Endodermal cell (in vitro differentiated cells): Measurements from ENCODE around the gene JUP. TPM values are rescaled to one million over a fixed set of nuclear protein-coding genes. Genes with fewer than 3 reads are reported as not detected.

Experiments used
- DNase-seq: peaks from one replicate; pipeline ENCODE4 v3.0.0-alpha.2; 2017
- H3K27ac ChIP-seq: 2 replicates; pipeline ENCODE4 v1.5.1; 2013; ENCODE audit warnings: mild to moderate bottlenecking, low read depth, low read length, moderate library complexity
- H3K27me3 ChIP-seq: 2 replicates; pipeline ENCODE4 v1.6.1; 2013; ENCODE audit warnings: mild to moderate bottlenecking, low read length, moderate library complexity; ENCODE audit not compliant: insufficient read depth, control insufficient read depth, poor library complexity, severe bottlenecking
- H3K36me3 ChIP-seq: 2 replicates; pipeline ENCODE4 v1.7.0; 2013; ENCODE audit warnings: mild to moderate bottlenecking, low read length, moderate library complexity; ENCODE audit not compliant: control insufficient read depth, insufficient read depth
- H3K4me1 ChIP-seq: one replicate; pipeline ENCODE4 v1.7.0; 2013; ENCODE audit warnings: low read length; ENCODE audit not compliant: control insufficient read depth, insufficient read depth
- H3K4me3 ChIP-seq: 2 replicates; pipeline ENCODE4 v1.5.1; 2013; ENCODE audit warnings: mild to moderate bottlenecking, low read length, moderate library complexity
- H3K9ac ChIP-seq: 2 replicates; pipeline ENCODE4 v1.6.1; 2013; ENCODE audit warnings: mild to moderate bottlenecking, low read length, moderate library complexity; ENCODE audit not compliant: poor library complexity, severe bottlenecking; ENCODE audit errors: extremely low read depth
- H3K9me3 ChIP-seq: 2 replicates; pipeline ENCODE4 v1.6.1; 2013; ENCODE audit warnings: mild to moderate bottlenecking, low read length, moderate library complexity; ENCODE audit not compliant: control insufficient read depth
- H3K27ac Mint-ChIP-seq: 2 replicates; pipeline ENCODE4 v1.8.0; 2020; ENCODE audit warnings: mixed read lengths
- H3K27me3 Mint-ChIP-seq: 2 replicates; pipeline ENCODE4 v1.8.0; 2021; ENCODE audit warnings: mild to moderate bottlenecking, mixed read lengths; ENCODE audit not compliant: insufficient read depth
- H3K36me3 Mint-ChIP-seq: 2 replicates; pipeline ENCODE4 v1.8.0; 2020; ENCODE audit warnings: low read depth, mixed read lengths
- H3K4me1 Mint-ChIP-seq: 2 replicates; pipeline ENCODE4 v1.8.0; 2020; ENCODE audit warnings: mixed read lengths
- H3K4me3 Mint-ChIP-seq: 2 replicates; pipeline ENCODE4 v1.8.0; 2020; ENCODE audit warnings: mild to moderate bottlenecking, moderate library complexity, mixed read lengths
- H3K9me3 Mint-ChIP-seq: 2 replicates; pipeline ENCODE4 v1.8.0; 2020; ENCODE audit warnings: mild to moderate bottlenecking, mixed read lengths
- WGBS, 2 experiments: methylation state at CpG; one replicate each; pipeline versions ENCODE4 v1.1.5 to v1.1.7; 2013; ENCODE audit warnings: missing lambda C conversion rate in 2 of 2, mixed read lengths in 1 of 2; ENCODE audit not compliant: insufficient coverage in 1 of 2, insufficient read length in 1 of 2; 5-methylcytosine and 5-hydroxymethylcytosine counted together
- total RNA-seq, 2 donors: library from RNA; stranded (reverse); fragmentation: NEBNext Ultra II Directional in 1 of 2; extraction: Animal tissue kit (Norgen Biotek cat#: 25700) in 1 of 2; gene quantifications; 2 replicates in 1 of 2; 3 replicates in 1 of 2; pipeline ENCODE4 v1.2.1, GENCODE V29; 2021
- TF ChIP-seq, protein P1 (sequence below): fragments of 200-600 bp; sonication (generic); conservative IDR thresholded peaks from 2 replicates; pipeline ENCODE4 v1.5.0; 2021; ENCODE audit warnings: antibody characterized with exemption, mild to moderate bottlenecking

The JUP gene
- total RNA-seq, 2 donors from 2014 or later: 112 to 167 TPM

GRCh38 chr17:41767324-41768042 is 19.0 kb downstream of the JUP start:
- Histone ChIP-seq H3K4me1 (no peaks in the 10 kb centered on the region), H3K4me3 (no peak overlapping the region), H3K27ac (no peak overlapping the region), H3K36me3 (peaks cover 87% of the 10 kb centered on the region), H3K9me3 (no peaks in the 10 kb centered on the region), H3K27me3 (no peaks in the 10 kb centered on the region), H3K9ac (no peak overlapping the region)
- Mint-ChIP-seq H3K4me1 (no peaks in the 10 kb centered on the region), H3K4me3 (no peak overlapping the region), H3K27me3 (no peaks in the 10 kb centered on the region), H3K27ac (no peak overlapping the region), H3K36me3 (peaks cover 82% of the 10 kb centered on the region), H3K9me3 (no peaks in the 10 kb centered on the region)
- TF ChIP-seq, protein P1, sequence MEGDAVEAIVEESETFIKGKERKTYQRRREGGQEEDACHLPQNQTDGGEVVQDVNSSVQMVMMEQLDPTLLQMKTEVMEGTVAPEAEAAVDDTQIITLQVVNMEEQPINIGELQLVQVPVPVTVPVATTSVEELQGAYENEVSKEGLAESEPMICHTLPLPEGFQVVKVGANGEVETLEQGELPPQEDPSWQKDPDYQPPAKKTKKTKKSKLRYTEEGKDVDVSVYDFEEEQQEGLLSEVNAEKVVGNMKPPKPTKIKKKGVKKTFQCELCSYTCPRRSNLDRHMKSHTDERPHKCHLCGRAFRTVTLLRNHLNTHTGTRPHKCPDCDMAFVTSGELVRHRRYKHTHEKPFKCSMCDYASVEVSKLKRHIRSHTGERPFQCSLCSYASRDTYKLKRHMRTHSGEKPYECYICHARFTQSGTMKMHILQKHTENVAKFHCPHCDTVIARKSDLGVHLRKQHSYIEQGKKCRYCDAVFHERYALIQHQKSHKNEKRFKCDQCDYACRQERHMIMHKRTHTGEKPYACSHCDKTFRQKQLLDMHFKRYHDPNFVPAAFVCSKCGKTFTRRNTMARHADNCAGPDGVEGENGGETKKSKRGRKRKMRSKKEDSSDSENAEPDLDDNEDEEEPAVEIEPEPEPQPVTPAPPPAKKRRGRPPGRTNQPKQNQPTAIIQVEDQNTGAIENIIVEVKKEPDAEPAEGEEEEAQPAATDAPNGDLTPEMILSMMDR: no peak
- 94 to 95% methylated on average over 12 to 18 of the region's 18 CpGs for WGBS, 2 experiments
- no peak for DNase-seq

- no peaks in the 10 kb centered on the region for H3K4me1 Mint-ChIP-seq
- no peaks in the 10 kb centered on the region for H3K9me3 ChIP-seq
- no peaks in the 10 kb centered on the region for H3K27me3 ChIP-seq
- TF ChIP-seq, protein P1: no peak
- no peak for DNase-seq
- H3K4me1 ChIP-seq: no peaks in the 10 kb centered on the region
- no peak overlapping the region for H3K4me3 Mint-ChIP-seq
- H3K27me3 Mint-ChIP-seq: no peaks in the 10 kb centered on the region
- H3K27ac ChIP-seq: no peak overlapping the region
- no peak overlapping the region for H3K9ac ChIP-seq
- no peak overlapping the region for H3K4me3 ChIP-seq
- H3K36me3 Mint-ChIP-seq: peaks cover 86% of the 10 kb centered on the region
- H3K36me3 ChIP-seq: peaks cover 85% of the 10 kb centered on the region
- no peak overlapping the region for H3K27ac Mint-ChIP-seq
- H3K9me3 Mint-ChIP-seq: no peaks in the 10 kb centered on the region
Observed at GRCh38 chr17:41766135-41766534, 20.4 kb downstream of the JUP start.

GRCh38 chr17:41763327-41763726 is 23.2 kb downstream of the JUP start:
- no peak for DNase-seq
- H3K36me3 ChIP-seq: peaks cover 74% of the 10 kb centered on the region
- 94 to 95% methylated on average over 7 to 8 of the region's 8 CpGs for WGBS, 2 experiments

More at GRCh38 chr17:41763327-41763726, 23.2 kb downstream of the JUP start:
- TF ChIP-seq, protein P1: no peak
- H3K4me1 ChIP-seq: no peaks in the 10 kb centered on the region
- Mint-ChIP-seq H3K9me3 (no peaks in the 10 kb centered on the region), H3K4me1 (no peaks in the 10 kb centered on the region), H3K4me3 (no peak overlapping the region), H3K27me3 (no peaks in the 10 kb centered on the region), H3K27ac (no peak overlapping the region), H3K36me3 (peaks cover 85% of the 10 kb centered on the region)
- no peak overlapping the region for H3K4me3 ChIP-seq
- no peaks in the 10 kb centered on the region for H3K27me3 ChIP-seq
- no peaks in the 10 kb centered on the region for H3K9me3 ChIP-seq
- H3K27ac ChIP-seq: no peak overlapping the region
- no peak overlapping the region for H3K9ac ChIP-seq
